A673 (cell line): ENCODE data around the gene CELF4. TPM values are rescaled to one million over a fixed set of nuclear protein-coding genes. Genes with fewer than 3 reads are reported as not detected.

Experiments
- BruUV-seq: library from RNA; stranded (reverse); fragments of 400-500 nt; replicated peaks from 2 replicates; lab custom pipeline; 2021; lab: Mats Ljungman, UMichigan
- CTCF ChIA-PET: fragments of 300-600 bp; sonication (Branson Sonifier 250); formaldehyde crosslinking; loops from one replicate; lab custom pipeline; 2022; ENCODE audit warnings: antibody characterized with exemption; lab: Charles Lee
- POLR2A ChIA-PET: fragments of 300-600 bp; sonication (Branson Sonifier 250); formaldehyde crosslinking; loops from one replicate; lab custom pipeline; 2022; ENCODE audit warnings: antibody characterized with exemption; ENCODE audit not compliant: low non-redundant PET; lab: Charles Lee
- DNase-seq: peaks from one replicate; pipeline ENCODE4 v3.0.0-alpha.2; 2015; ENCODE audit warnings: low spot score
- H3K27ac ChIP-seq: fragments of 200-600 bp; sonication (generic); 2 replicates; pipeline ENCODE4 v1.5.1; 2016; ENCODE audit warnings: mixed run types, low read depth, mild to moderate bottlenecking, mixed read lengths, antibody characterized with exemption, low read length; ENCODE audit not compliant: poor library complexity, severe bottlenecking
- H3K27me3 ChIP-seq: fragments of 200-600 bp; sonication (generic); replicated peaks from 2 replicates; pipeline ENCODE4 v1.6.1; 2017; ENCODE audit warnings: mixed run types, low read depth, mild to moderate bottlenecking, mixed read lengths, antibody characterized with exemption, low read length; ENCODE audit not compliant: insufficient read depth, poor library complexity
- H3K36me3 ChIP-seq: fragments of 200-600 bp; sonication (generic); 2 replicates; pipeline ENCODE4 v1.6.1; 2016; ENCODE audit warnings: mixed run types, mild to moderate bottlenecking, mixed read lengths, antibody characterized with exemption, low read length; ENCODE audit not compliant: insufficient read depth, poor library complexity, severe bottlenecking
- H3K4me1 ChIP-seq: fragments of 200-600 bp; sonication (generic); 2 replicates; pipeline ENCODE4 v1.6.1; 2017; ENCODE audit warnings: mixed run types, mild to moderate bottlenecking, mixed read lengths, antibody characterized with exemption, low read length; ENCODE audit not compliant: insufficient read depth, poor library complexity, severe bottlenecking
- H3K4me3 ChIP-seq: fragments of 200-600 bp; sonication (generic); 2 replicates; pipeline ENCODE4 v1.5.1; 2016; ENCODE audit warnings: low read depth, mixed run types, mild to moderate bottlenecking, mixed read lengths, low read length; ENCODE audit not compliant: poor library complexity, severe bottlenecking
- H3K9me3 ChIP-seq: fragments of 200-600 bp; sonication (generic); 2 replicates; pipeline ENCODE4 v1.6.1; 2016; ENCODE audit warnings: mixed run types, low read depth, mild to moderate bottlenecking, mixed read lengths, antibody characterized with exemption, low read length; ENCODE audit not compliant: poor library complexity, severe bottlenecking
- CTCF ChIP-seq: fragments of 300-800, 200-600 bp; sonication (generic); conservative IDR thresholded peaks from 2 replicates; pipeline ENCODE4 v1.5.1; 2017; ENCODE audit warnings: low read depth, mild to moderate bottlenecking, antibody characterized with exemption, low read length, moderate library complexity, mixed read lengths
- EZH2 ChIP-seq: fragments of 200-600 bp; sonication (generic); IDR thresholded peaks from 2 replicates; pipeline ENCODE4 v1.6.1; 2017; ENCODE audit warnings: borderline replicate concordance, low read depth, mild to moderate bottlenecking, mixed read lengths, antibody characterized with exemption, low read length; ENCODE audit not compliant: poor library complexity, severe bottlenecking
- intact Hi-C: fragments of 100-400 bp; cut with micrococcal nuclease; formaldehyde crosslinking; loops from one replicate; pipeline ENCODE4 v1.10.0; 2022; ENCODE audit not compliant: unreplicated experiment
- total RNA-seq: library from RNA; stranded (reverse); gene quantifications from 2 replicates; pipeline ENCODE4 v1.2.3, GENCODE V29; 2021

Gene CELF4
- total RNA-seq, 1 experiment from 2014 or later, result not detected

GRCh38 chr18:37495354-37495753 lies 70.2 kb downstream of the CELF4 start:
- intact Hi-C loops, result no loop called here
- Histone ChIP-seq H3K36me3 (no peaks in the 10 kb centered on the region), H3K27me3 (peaks cover 45% of the 10 kb centered on the region), H3K27ac (no peak overlapping the region), H3K9me3 (no peaks in the 10 kb centered on the region), H3K4me3 (no peak overlapping the region), H3K4me1 (no peaks in the 10 kb centered on the region)
- POLR2A ChIA-PET, result no interaction called here
- BruUV-seq, result no TSS peak
- TF ChIP-seq EZH2, result no peak
- no peak for TF ChIP-seq CTCF
- CTCF ChIA-PET, result no interaction called here
- no peak for DNase-seq

GRCh38 chr18:37494406-37494805 lies 71.2 kb downstream of the CELF4 start:
- no TSS peak for BruUV-seq
- no peak for DNase-seq
- no peaks in the 10 kb centered on the region for H3K4me1 ChIP-seq
- no peaks in the 10 kb centered on the region for H3K9me3 ChIP-seq
- intact Hi-C loops, result no loop called here
- peaks cover 54% of the 10 kb centered on the region for H3K27me3 ChIP-seq
- TF ChIP-seq CTCF, result no peak
- no peak for TF ChIP-seq EZH2
- H3K36me3 ChIP-seq, result no peaks in the 10 kb centered on the region
- POLR2A ChIA-PET, result no interaction called here
- CTCF ChIA-PET, result no interaction called here
- no peak overlapping the region for H3K4me3 ChIP-seq
- no peak overlapping the region for H3K27ac ChIP-seq

- H3K36me3 ChIP-seq, result no peaks in the 10 kb centered on the region
- TF ChIP-seq EZH2 (no peak), CTCF (no peak)
- H3K9me3 ChIP-seq, result no peaks in the 10 kb centered on the region
- CTCF ChIA-PET, result no interaction called here
- DNase-seq, result no peak
- H3K4me3 ChIP-seq, result no peak overlapping the region
- H3K27ac ChIP-seq, result no peak overlapping the region
- intact Hi-C loops, result no loop called here
- BruUV-seq, result no TSS peak
- POLR2A ChIA-PET, result no interaction called here
- no peaks in the 10 kb centered on the region for H3K4me1 ChIP-seq
- H3K27me3 ChIP-seq, result peaks cover 64% of the 10 kb centered on the region
Measured at GRCh38 chr18:37493352-37493935, 72.2 kb downstream of the CELF4 start.
